Gastroesophageal sphincter (tissue), 4 donors: ENCODE results near the gene NBL1. TPM values are rescaled to one million over a fixed set of nuclear protein-coding genes. Genes with fewer than 3 reads are reported as not detected.

Source experiments
- ATAC-seq: fragments of 150-250 bp; one replicate; pipeline ENCODE4 v1.9.1; 2016; ENCODE audit warnings: mild to moderate bottlenecking, moderate library complexity
- H3K27ac ChIP-seq, 4 donors: fragments of 200-600 bp; sonication (generic) in 3 of 4; 1 replicate in 3 of 4; 2 replicates in 1 of 4; pipeline ENCODE4 v1.5.1; 2016 to 2019
- H3K27me3 ChIP-seq: fragments of 200-600 bp; sonication (generic); one replicate; pipeline ENCODE4 v1.5.1; 2019
- H3K36me3 ChIP-seq, 2 donors: fragments of 200-600 bp; sonication (generic); one replicate each; pipeline ENCODE4 v1.5.1; 2019; ENCODE audit warnings: control low read depth in 1 of 2
- H3K4me1 ChIP-seq, 3 donors: fragments of 200-600 bp; sonication (generic); 1 replicate in 2 of 3; 2 replicates in 1 of 3; pipeline ENCODE4 v1.5.1; 2016 to 2019; ENCODE audit warnings: control low read depth in 2 of 3
- H3K4me3 ChIP-seq, 2 donors: fragments of 200-600 bp; sonication (generic); one replicate each; pipeline ENCODE4 v1.5.1; 2019; ENCODE audit warnings: mild to moderate bottlenecking in 1 of 2, moderate library complexity in 1 of 2
- H3K9me3 ChIP-seq, 3 donors: fragments of 200-600 bp; sonication (generic); one replicate each; pipeline ENCODE4 v1.5.1; 2017 to 2019; ENCODE audit warnings: control low read depth in 2 of 3
- CTCF ChIP-seq, 4 experiments: fragments of 200-600 bp in 2 of 4; fragments of 450-650 bp in 2 of 4; sonication (generic) in 1 of 4; IDR thresholded peaks; one replicate each; pipeline ENCODE4 v1.5.1; 2017 to 2019; ENCODE audit warnings: antibody characterized with exemption in 4 of 4, mild to moderate bottlenecking in 2 of 4, moderate library complexity in 2 of 4
- EP300 ChIP-seq: sonication (generic); formaldehyde crosslinking; IDR thresholded peaks from one replicate; pipeline ENCODE4 v1.6.1; 2017; ENCODE audit warnings: antibody characterized with exemption, mild to moderate bottlenecking
- POLR2A ChIP-seq, 2 donors: fragments of 450-650 bp; IDR thresholded peaks; one replicate each; pipeline ENCODE4 v1.6.1; 2017; ENCODE audit warnings: antibody characterized with exemption in 2 of 2, mild to moderate bottlenecking in 2 of 2, moderate library complexity in 1 of 2
- POLR2AphosphoS5 ChIP-seq: sonication (generic); formaldehyde crosslinking; IDR thresholded peaks from one replicate; pipeline ENCODE4 v1.6.1; 2017; ENCODE audit warnings: antibody characterized with exemption
- WGBS, 2 donors: methylation state at CpG; one replicate each; pipeline ENCODE4 v1.1.5; 2018; ENCODE audit warnings: low coverage in 1 of 2; 5-methylcytosine and 5-hydroxymethylcytosine counted together
- total RNA-seq, 4 donors: library from RNA; depleted of rRNA; stranded (reverse); fragments of >200 nt; gene quantifications; one replicate each; pipeline ENCODE4 v1.1.0, GENCODE V29; 2016

The NBL1 gene
- total RNA-seq, 4 donors from 2014 or later, result 203 to 343 (median 301) TPM

- no peak for ATAC-seq
- peak overlapping the region; percentile 66 to 99 (median 96) for H3K27ac ChIP-seq
- peaks cover 0 to 83% (median 59%) of the 10 kb centered on the region in 3 donors for H3K4me1 ChIP-seq
- 13% methylated on average over 3 of the region's 11 CpGs; no CpG with 5 or more reads in 1 of the 2 donors for WGBS, 2 donors
- no peaks in the 10 kb centered on the region for H3K9me3 ChIP-seq
- H3K4me3 ChIP-seq, result peak overlapping the region in 1 of 2 donors; percentile 89
- no peaks in the 10 kb centered on the region for H3K27me3 ChIP-seq
- H3K36me3 ChIP-seq, result peaks cover 0 to 10% of the 10 kb centered on the region in 2 donors
- TF ChIP-seq CTCF (IDR thresholded peaks at IDR 0.05), result peak in 3 of 4 experiments; percentile 32 to 67 (median 47)
- TF ChIP-seq POLR2A (IDR thresholded peaks at IDR 0.05), result no peak
Observed at GRCh38 chr1:19648689-19649088, 4.6 kb downstream of the NBL1 start.

GRCh38 chr1:19650416-19651140 lies 6.5 kb downstream of the NBL1 start:
- WGBS, 2 donors, result 0 to 16% methylated on average over 1 to 5 of the region's 12 CpGs
- Histone ChIP-seq H3K4me3 (peak overlapping the region in 1 of 2 donors; percentile 25), H3K9me3 (no peaks in the 10 kb centered on the region), H3K27ac (peak overlapping the region; percentile 60 to 99 (median 96)), H3K36me3 (peaks cover 0 to 25% of the 10 kb centered on the region in 2 donors), H3K4me1 (peaks cover 0 to 100% (median 72%) of the 10 kb centered on the region in 3 donors), H3K27me3 (no peaks in the 10 kb centered on the region)
- ATAC-seq, result peak; percentile 15
- TF ChIP-seq CTCF (IDR thresholded peaks at IDR 0.05), result no peak
- TF ChIP-seq POLR2AphosphoS5, result no peak
- TF ChIP-seq EP300, result no peak
- no peak for TF ChIP-seq POLR2A (IDR thresholded peaks at IDR 0.05)

DNA sequence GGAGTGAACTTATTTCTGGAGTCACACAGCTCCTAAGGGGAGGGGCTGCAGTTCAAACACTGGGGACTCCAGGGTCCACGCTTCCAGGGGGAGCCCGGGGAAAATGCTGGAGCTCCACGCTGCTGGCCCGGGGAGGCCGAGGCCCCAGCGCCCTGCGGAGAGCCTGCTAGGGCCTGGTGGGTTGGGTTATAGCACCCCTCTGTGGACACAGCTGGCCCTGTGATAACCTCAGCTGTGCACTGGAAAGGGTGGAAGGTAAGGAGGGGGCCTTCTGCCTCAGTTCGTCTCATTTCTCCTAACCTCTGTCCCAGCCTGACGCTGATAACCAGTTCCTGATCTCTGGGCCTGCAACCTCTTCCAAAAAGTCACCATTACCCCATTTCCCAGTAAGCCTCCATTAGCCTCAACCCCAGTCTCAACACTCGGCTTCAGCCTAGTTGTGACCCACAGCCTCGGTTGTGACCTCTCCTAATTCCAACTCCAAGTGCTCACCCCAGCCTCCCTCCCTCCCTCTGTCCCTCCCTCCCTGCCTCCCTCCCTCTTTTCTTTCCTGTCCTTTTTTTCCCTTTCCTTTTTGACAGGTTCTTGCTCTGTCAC lies 7.1 kb downstream of the NBL1 start:
- Histone ChIP-seq H3K9me3 (no peaks in the 10 kb centered on the region), H3K27me3 (no peaks in the 10 kb centered on the region), H3K4me3 (peak overlapping the region in 1 of 2 donors; percentile 25), H3K36me3 (peaks cover 0 to 31% of the 10 kb centered on the region in 2 donors), H3K27ac (peak overlapping the region; percentile 60 to 99 (median 96)), H3K4me1 (peaks cover 0 to 100% (median 71%) of the 10 kb centered on the region in 3 donors)
- peak in 3 of 4 experiments; percentile 61 to 78 (median 73) for TF ChIP-seq CTCF (IDR thresholded peaks at IDR 0.05)
- TF ChIP-seq EP300, result no peak
- peak; percentile 57 for ATAC-seq
- 16 to 41% methylated on average over 3 to 5 of the region's 11 CpGs for WGBS, 2 donors

DNA sequence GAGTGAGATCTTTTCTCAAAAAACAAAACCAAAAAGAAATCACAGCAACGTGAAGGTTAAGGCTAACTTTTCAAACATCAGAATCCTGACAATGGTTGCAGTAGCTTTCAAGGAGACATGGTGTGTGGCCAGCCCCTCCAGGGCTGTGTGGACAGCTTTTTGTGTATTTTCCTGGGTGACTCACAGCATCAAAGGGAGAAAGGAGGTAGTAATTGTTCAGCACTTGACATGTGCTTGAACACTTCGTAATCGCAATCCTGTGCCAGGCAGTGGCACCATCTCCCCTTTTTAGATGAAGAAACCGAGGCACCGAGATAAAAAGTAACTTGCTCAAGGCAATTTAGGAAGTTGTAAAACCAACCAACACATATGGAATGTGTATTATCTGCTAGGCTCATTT lies 10.3 kb downstream of the NBL1 start:
- TF ChIP-seq POLR2A (IDR thresholded peaks at IDR 0.05) (no peak), EP300 (no peak), CTCF (IDR thresholded peaks at IDR 0.05) (no peak), POLR2AphosphoS5 (no peak)
- Histone ChIP-seq H3K27ac (peak overlapping the region in 3 of 4 donors; percentile 56 to 99 (median 93)), H3K4me3 (no peak overlapping the region), H3K4me1 (peaks cover 0 to 81% (median 46%) of the 10 kb centered on the region in 3 donors), H3K9me3 (no peaks in the 10 kb centered on the region), H3K27me3 (no peaks in the 10 kb centered on the region), H3K36me3 (peaks cover 0 to 57% of the 10 kb centered on the region in 2 donors)
- WGBS, 2 donors, result 69% methylated on average over 5 of the region's 5 CpGs
- no peak for ATAC-seq
